Activated CD4-positive, alpha-beta T cell treated with anti-CD3 and anti-CD28 coated beads, Interleukin-2, Interleukin-6, amounts not matched to agents 100 ng/mL and 50 ng/mL, durations not matched to agents 16 hours and 8 hours (primary cell): ENCODE results near the gene CGNL1.

Source experiments
- DNase-seq: peaks from one replicate; pipeline ENCODE4 v3.0.0-alpha.2; 2020

The CGNL1 gene

DNA sequence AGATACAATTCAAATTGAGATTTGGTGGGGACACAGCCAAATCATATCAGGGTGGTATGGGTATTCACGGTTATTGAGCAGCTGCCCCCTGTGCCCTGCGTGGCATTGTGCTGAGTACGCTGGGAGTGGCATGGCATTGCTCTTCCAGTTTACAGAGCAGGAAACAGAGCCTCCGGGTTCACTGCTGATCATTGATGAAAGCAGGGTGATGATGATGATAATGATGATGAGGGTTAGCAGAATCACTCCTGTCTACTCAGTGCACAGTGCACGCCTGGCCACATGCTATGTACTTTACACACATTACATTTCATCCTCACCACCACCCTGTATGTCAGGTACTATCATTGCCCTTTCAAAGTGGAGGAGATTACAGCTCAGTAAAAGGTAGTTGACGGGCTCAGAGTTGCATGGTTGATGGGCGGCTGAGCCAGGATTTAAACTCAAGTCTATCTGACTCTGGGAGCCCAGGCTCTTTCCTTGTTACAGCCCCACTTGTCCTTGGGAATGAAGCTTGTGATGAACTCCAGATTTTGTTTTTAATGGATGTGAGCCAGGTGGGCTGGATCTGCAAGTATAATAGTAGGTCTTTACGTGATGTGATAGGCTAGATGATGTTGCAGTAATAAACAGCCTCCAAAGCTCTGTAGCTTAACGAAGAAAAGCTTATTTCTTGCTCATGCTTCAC is 127.8 kb downstream of the CGNL1 start:
- DNase-seq = no peak

DNA sequence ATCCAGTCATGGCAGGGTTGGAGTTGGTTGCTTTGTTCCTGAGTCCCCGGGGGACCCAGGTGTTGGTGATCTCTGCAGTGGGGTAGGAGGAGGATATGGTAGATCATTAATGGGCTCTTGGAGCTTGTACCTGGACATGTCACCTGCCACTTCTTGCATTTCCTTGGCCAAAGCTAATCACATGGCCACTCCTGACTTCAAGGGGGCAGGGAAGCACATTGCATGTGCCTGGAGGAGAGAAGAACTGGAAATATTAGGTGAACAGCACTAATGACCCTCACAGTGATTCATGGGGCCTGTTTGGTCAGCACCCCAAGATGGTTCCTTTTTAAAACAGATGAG is 128.3 kb downstream of the CGNL1 start:
- DNase-seq = no peak

DNA sequence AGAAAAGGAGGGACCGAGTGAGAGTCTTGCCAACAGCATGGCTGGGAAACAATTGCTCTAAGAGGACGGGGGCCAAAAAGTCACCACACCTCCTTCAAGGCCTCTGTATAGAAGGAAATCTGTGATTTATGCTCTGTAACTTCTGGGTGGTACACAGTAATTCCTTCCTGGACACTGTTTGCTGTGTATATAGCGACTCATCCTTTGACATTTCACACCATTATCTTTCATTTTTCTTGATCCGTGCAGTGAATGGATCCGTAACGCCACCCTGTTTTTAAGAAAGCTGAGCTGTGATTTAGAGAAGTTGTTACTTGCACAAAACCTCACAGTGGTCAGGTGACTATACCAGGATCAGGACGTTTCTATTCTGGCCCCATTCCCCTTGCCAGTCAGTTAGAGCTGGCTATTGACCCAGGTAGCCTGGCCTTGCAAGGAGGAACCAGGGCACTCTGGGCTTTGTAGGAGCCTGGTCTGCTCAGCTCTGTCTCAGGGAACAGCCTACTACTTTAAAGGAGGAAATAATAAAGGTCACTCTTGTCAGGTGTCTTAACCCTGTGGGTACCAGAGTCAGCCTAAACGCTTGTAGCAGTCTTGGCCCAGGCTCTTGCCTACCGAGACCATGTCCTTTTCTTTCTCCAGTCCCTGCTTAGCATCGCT is 128.9 kb downstream of the CGNL1 start:
- DNase-seq = no peak

DNA sequence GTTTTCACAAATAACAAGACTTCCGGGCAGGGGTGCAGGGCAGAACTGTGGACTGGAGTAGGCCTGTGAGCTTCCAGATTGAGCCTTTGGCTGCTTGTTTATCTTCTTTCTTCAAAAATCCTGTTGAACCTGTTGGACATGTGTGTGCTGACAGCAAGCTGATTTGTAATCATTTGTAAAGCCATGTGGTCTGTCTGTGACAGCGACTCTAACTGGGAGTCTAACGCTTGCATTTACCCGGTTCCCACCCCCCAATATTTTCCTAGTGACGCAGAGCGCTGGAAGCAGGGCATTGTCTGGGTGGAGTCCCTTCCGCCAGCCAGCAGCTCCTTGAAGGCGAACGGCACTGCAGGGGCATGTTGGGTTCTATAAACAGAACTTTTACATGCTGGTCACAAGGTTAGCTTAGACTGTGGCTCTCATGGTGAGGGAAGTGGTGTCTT is 129.7 kb downstream of the CGNL1 start:
- DNase-seq = no peak

DNA sequence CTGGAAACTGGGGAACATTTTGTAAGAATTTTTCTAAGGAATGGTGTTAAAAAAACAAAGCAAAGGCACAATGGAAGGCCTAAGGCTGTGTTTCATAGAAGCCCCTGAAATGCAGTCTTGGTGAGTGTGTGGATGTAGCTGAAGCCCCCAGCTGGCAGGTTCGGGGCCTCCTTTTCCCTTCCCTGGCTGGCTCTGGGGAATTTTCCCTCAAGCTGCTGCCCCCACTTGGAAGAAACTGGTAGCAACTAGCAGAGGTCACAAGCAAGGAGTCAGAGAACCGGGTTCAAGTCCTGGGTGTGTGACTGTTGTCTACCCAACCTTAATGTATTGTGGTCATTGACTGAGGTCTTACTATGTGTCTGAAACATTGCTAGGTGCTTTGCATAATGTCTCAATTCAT is 130.1 kb downstream of the CGNL1 start:
- no peak for DNase-seq

DNA sequence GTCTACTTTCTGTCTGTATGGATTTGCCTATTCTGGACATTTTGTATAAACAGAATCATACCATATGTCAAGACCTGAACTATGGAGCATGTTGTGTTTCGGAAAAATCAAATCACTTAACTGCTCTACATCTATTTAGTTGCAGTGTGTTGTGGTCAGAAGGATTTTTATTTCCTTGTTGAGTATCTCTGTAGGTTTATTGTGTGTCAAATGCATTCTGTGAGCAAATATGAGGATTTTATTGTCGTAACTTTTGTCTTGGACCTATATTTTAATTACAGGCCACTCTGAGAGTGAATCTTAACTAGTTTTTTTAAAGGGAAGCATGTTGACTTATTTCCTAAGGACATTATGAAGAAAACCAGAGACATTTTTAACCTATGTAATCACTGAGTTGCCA is 130.8 kb downstream of the CGNL1 start:
- DNase-seq = no peak

DNA sequence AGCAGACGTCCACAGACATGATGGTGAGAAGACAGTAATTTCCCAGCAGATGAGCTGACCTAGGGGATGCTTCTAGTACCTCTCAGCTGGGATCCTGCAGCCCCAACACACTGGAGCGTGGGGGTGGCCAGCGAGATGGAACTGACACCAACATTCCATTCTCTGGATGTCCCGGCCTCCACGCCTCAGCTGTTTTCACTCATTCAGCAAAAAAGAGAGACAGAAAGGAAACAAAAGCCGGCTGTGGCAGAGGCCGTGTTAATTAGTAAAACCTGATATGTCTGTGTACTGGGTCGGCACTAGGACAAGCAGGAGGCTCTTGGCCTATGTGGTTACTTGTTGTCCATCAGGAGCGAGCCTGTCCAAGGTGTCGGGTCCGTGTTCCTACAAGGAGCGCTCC is 132.8 kb downstream of the CGNL1 start:
- DNase-seq = no peak

DNA sequence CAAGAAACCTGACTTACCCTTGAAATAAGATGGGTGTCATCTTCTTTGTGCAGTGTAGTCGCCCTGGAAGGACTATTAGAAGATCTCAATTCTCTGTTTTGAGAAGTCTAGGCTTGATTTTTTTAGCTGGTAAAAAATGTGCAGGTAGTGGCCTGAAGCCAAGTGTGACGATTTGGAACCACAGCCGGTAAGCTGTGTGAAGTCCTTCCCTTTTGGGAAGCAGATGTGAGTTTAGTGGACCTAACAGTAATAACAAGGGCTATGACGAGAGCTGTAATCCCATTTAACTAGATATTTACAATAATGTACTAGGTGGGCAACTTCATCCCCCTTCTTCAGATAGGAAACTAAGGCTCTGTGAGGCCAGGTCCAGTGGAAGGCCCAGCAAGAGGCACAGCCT is 133.7 kb downstream of the CGNL1 start:
- DNase-seq = no peak

DNA sequence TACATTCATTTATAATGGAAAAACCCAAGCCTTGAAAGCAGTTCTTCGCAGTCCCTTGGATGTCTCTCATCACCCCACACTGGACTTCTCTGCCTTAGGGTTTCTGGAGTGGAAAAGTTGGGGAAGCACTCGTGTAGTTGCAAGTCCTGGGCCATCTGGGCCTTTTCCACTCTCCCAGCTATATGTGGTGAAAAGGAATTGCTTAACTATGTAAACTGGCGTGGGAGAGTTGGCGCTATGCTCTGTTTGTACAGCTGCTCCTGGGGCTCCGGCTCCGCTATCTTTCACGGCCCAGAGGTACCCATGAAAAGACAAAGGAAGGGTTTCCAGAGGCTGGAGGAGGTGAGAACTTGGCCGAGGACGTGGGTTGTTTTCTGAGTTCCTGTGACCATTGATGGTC is 134.3 kb downstream of the CGNL1 start:
- no peak for DNase-seq

DNA sequence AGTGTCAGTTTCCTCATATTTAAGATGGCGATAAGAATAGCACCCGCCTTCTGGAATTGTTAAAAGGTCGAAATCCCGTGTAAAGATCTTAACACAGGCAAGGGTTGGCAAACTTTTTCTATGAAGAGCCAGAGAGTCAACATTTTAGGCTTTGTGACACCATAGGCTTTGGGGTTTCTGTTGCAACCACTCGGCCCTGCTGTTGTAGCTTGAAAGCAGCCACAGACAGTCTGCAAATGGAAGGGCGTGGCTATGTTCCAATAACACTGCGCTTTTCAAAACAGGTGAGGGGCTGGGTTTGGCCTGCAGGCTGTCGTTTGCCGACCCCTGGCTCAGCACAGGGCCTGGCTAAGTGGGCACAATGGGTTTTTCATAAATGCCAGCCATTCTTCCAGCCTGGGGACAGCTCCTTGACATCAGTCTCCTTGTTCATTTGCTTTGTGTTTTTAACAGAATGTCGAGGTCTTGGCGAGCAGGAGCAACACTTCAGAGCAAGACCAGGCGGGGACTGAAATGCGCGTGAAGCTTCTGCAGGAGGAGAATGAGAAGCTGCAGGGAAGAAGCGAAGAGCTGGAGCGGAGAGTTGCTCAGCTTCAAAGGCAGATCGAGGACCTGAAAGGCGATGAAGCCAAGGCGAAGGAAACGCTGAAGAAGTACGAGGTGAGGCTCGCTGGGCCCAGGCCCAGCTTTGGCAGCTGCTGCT is 140.2 kb downstream of the CGNL1 start:
- DNase-seq = no peak

DNA sequence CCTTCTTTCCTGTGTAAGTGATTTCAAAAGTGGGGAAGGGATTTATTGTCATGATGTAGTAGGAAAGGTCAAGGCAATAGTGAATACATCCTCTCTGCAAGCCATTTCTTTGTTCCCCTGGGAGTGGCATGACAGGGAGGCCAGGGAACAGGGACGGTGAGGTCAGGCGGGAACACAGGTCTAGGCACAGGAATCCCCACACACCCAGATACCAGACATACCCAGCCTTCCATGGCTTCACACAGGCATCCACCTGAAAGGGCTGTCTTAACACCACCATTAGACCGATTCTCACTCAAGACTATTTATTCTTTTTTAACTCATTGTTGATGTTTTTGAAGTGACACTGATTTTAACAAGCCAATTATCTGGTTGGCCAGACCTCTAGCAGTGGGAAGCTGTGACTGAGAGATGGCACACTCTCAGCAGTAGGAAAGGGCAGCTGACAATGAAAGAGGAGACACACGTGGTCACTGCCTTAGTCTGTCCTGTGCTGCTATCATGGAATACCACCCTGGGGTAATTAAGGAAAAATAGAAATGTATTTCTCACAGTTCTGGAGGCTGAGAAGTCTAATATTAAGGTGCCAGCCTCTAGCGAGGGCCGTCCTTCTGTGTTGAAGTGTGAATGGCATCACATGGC is 140.8 kb downstream of the CGNL1 start:
- no peak for DNase-seq

DNA sequence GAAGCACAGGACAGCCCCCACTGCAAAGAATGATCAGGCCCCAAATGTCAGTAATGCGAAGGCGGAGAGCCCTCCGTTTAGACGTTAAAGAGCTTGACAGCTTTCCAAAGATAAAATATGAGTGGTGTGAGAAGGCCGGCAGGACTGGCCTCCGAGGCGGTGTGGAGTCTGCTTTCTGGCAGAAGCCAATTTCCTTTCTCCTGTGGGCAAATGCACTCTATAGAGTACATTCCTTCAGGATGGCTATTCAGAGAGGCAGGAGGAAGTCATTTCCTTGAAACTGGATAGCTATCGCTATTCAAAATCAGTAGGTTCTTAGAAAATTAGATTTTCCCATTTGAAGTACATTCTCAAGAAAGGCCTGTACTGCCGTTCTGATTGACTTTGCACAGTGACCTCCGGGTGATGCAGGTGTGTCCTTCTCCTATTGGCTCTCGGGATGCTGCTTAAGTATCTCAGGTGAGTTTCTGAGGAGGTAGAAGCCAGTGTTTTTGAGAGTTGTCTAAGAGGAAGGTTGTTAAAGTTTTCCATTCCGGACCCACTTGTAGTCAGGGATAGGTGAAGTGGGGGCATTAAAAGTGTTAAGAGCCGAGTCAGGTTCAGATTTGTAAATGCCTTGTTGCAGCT is 142.6 kb downstream of the CGNL1 start:
- no peak for DNase-seq

DNA sequence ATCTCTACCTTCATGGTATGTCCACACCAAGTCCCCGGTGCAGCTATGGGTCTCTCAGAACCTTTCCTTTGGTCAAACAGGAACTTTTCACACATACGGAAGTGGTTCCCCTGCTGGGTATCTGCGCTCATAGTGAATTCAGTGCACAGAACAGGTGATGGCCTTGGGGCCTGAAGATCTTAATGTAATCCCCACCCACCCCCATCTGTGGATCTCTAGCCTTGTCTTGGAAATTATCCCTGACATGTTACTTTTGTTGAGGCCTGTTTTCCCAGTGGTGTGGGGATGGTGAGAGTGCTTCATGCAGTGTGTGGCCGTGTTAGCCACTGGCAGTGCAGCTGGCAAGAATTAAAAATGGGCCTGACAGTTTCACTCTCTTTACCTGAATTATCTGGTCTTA is 143.5 kb downstream of the CGNL1 start:
- no peak for DNase-seq

DNA sequence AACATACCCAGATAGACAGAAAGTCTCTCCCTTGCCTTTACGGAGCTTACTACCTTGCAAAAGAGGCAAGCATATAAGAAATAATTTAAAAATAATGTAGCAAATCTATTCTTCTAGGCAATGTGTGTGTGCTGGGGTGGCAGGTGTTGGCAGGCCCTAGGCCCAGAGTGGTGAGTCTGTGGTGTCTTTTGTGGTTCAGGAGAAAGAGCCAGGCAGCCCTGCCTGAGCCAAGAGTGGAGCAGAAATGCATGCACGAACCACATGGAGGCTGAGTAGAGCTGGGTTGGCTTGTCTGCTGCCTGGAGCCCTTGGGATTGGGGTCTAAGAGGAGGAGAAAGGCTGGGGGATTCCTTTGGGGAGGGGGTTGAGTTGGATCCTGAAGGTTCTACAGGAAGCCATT is 145.2 kb downstream of the CGNL1 start:
- no peak for DNase-seq

DNA sequence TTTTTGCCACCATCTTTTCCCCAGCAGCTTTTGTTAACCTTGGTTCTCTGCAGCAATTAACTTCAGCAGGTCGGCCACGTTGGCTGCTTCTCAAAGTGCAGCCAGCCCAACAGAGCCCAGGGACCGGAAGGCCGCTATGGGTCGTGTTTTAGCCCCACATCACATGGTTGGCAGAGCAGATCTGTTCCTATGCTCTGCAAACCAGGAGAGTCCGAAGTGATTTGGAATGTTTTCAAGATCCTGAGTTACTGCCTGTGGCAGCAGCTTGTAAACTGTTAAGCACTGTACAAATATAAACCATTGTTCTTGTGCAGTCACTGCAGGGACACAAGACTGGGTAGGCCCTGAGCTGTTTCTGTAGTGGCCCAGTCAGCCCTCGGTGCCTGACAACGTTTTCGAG is 145.8 kb downstream of the CGNL1 start:
- DNase-seq = no peak

DNA sequence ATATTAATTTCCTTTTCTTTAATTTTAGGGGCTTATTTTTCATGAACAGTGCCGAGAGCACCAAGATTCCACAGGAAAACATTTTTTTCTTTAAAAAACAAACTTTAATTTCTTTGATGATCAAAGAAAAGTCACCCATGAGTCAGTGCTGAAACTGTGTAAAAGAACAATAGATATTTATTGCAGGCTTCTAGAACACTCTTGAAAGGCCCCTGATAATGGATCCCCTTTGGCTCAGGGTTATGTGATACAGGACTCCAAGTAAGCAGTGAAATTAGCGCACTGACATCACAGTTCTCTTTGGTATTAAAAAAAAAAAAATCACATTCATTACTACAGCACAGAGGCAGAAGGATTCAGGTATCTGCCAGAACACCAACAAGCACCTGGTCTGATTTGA is 149.3 kb downstream of the CGNL1 start:
- no peak for DNase-seq

DNA sequence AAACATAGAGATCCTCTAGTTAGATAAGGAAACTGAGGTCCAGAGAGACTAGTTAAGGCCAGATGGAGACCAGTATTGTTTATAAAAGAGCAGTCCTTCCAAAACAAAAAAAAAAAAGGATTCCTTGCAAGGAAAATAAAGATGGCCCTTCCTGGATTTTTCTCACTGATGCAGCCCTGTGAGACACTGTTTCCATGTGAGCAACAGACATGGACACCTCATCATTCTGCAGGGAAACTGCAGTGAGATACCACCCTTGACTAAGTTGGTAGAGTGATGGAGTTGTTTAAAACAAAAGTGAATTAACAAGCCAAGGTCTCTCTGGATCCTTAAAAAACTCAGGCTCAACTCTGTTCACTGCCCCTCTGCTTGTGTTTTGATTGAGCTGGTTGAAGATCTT is 149.8 kb downstream of the CGNL1 start:
- DNase-seq = no peak

DNA sequence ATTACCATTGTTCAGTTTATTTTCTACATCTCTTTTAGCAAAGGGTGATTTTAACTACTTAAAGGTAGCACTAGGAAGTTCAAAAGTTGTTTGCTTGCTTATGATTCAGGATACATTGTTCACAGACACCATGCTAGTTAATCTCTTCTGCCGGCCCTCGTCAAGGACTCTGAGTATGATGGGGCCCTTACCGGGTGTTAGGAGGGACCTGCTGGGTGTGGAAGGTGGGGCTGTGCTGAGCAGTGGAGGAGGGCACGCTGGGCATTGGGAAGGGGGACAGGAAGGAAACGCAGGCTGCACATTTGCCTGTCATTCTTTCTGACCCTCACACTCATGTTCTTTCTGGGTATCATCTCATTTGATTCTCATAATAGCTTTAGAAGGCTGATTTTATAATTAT is 150.3 kb downstream of the CGNL1 start:
- no peak for DNase-seq

DNA sequence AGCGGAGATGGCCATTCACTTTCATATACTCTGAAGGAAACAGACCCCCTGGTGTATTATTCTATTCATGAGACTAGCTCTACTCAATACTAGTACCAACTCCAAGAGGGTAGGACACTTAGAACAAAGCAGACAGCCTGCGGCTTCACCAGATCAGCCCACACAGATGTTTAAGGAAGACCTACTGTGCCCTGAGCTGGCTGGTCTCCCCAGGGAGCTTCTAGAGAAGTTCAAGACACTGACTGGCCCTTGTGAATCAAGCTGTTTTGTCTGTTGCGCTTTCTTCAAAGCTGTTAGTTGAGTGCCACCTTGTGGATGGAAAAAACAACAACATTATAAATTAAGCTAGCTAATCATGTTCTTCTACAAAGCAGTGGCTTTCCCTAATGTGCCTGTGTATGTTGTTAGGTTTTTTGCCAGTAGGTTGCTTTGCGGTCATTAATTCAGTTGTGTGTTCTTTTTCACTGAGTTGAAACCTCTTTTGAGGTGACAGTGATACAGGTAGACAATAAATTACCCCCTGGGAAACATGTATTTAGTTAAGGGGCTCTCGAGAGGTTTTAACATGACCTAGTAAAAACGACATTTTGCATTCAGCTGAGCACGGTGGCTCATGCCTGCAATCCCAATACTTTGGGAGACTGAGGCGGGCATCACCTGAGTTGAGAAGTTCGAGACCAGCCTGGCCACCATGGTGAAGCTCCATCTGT is 151.2 kb downstream of the CGNL1 start:
- peak; percentile 57 for DNase-seq

DNA sequence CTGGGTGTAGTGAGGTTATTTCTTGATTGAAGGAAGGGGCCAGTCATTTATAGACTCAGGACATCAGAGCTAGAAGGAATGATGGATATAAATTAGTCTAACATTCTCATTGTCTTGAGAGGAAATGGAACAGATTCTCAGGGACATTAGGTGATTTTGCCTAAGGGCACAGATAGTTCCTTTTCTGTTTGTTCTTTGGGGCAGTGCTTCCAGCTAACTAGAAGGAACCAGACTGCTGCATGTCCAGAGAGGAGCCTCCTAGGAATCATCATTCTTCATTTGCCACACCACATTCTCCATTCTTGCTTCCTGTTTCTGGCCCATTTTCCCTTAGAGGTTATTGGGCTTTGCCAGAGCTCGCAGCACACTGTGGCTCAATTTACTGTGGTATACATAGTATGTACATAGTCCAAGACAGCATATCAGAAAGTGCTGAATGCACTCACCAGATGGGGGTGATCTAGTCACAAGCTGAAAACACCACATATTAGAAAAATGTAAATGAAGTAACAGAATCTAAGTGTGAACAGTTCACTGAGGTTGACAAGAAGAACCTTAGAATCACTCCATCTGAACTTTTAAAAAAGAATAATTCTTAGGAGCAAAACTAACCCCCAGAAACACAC is 152.7 kb downstream of the CGNL1 start:
- no peak for DNase-seq

DNA sequence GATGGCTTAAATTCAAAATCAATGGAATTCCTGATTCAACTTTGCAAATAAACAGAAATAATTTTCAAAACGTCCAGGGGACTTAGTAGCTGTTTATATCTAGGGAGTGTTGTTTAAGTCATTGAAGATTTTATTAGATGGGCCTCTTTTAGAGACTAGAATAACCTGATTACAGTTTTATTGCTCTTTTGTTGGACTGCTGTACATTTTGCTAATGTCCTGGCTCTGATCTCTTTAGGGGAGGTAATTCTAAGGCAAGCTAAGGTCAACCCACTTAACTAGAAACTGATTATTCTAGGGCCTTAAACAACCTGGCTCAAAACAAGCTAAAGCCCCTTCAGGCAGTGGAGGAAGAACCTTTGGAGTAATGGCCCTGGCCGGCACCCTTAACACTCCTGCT is 153.4 kb downstream of the CGNL1 start:
- DNase-seq = no peak

DNA sequence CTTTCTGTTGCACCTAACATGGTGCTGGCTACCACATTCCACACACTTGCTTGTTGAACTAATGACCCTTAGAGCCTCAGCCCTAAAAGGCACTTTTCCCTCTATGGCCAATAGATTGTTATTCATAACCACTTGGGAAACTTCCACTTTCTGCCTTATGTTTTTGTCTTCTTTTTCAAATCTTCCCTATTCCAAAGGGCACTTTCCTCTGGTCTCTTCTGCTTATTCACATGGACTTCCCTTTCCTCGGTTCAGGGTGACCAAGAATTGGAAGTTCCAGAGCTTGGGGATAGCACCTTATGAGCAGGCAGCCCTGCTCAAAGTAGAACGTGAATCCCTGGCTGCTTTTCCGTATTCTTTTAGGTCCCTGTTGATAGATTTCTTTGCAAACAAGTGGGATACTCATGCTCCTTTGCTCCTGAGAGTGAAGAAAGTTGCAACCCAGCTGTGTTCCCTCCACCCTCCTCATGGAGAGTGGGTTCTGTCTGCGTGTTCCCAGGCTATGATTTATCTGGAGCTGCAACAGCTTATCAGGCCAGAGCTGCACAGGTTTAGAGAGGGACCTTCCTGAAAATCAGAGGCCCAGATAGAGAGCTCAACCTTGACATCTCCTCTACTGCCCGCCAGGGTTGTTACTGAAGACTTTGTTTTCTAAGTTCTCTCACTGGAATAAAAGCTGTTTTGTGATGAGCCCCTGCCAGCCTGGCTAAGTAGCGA is 156.6 kb downstream of the CGNL1 start:
- no peak for DNase-seq
